ENCODE results near the gene FAM76B. TPM values are rescaled to one million over a fixed set of nuclear protein-coding genes. Genes with fewer than 3 reads are reported as not detected.

FAM76B gene
- total RNA-seq, result 26.1 and 33.7 TPM in 2 replicates

DNA sequence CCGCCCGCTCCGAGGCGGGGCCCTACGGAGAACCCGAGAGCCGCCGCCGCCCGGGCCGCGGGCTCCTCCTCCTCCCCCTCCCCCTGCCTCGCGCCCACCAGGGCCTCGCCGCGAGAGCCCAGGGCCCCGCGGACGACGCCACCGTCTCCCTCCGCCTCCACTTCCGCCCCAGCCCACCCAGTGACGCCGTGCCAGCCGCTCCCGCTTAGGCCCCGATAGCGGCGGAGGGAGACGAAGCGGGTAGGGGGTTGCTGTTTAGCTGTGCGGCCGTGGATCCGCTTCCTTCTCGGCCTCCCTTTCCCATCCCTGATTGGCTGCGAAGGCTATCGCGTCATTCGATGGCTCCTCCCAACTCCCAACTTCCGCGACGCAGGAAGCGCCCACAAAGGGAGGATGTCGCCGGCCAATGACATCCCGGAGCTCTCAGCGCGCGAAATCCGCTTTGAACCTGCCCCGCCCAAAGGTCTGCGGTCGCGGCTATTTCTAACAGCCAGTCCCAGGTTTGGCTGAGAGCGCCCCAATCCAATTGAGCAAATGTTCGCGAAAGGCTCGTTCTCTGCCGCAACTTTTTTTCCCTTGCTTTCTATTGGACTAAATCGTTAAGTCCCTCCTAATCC is at the start of gene FAM76B:
FAM76B (minus strand) TSS at position 277 of the 617 bp plus-strand sequence. CDS start 304 bp downstream, outside the sequence.

DNA sequence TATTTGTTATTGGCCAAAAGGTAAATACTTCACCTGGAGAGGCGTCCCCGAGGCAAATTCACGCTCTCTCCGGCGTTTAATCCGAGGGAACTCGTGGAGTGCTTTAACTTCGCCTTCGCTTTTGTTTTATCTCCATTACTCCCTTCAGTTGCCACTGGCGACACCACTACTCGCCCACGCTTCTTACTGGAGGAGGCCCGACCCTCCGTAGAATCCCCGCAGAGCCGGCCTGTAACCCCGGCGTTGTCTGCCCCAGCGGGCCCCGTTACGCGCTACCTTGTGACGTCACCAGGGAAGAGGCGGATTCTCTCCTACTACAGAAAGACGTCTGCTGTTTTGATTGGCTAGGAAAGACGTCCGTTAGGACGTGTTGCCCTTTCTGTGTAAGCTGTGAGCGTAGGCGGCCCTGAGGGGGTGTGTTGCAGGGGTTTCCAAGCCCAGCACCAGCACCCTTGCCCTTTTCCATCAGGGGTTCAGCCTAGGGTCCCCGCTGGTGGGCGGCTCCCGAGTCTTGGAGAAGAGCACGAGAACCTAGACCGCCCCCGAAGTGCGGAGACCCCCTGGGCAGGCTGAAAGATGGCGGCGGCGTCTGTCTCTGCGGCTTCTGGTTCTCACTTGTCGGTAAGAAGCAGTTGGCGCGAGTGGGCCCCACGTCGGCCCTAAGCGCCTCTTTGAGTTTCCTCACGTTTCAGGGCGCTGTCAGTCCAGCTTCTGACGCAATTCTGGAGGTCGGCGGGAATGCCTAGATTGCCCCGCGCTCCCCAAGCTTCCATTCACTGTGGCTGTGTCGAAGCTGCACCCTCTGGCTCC is 746 bp upstream of the FAM76B start, which contains the start of gene CEP57:
CEP57 (plus strand) TSS at position 376 of the 810 bp plus-strand sequence; CDS start at position 577, 201 bp downstream.

Other genes starting within 250 kb of the FAM76B start
- gene CEP57, start 716 bp upstream of the FAM76B start, total RNA-seq, result 45.9 and 54.4 TPM in 2 replicates
- gene MTMR2, start 134.3 kb upstream of the FAM76B start, total RNA-seq, result 42.9 and 43.9 TPM in 2 replicates